GM19452 (cell line): ENCODE results near the gene TTLL1.

Experiments used
- ATAC-seq: cut with Tn5 transposase; IDR thresholded peaks from one replicate; pipeline ENCODE4 v1.9.1; 2021; ENCODE audit not compliant: unreplicated experiment

The TTLL1 gene

DNA sequence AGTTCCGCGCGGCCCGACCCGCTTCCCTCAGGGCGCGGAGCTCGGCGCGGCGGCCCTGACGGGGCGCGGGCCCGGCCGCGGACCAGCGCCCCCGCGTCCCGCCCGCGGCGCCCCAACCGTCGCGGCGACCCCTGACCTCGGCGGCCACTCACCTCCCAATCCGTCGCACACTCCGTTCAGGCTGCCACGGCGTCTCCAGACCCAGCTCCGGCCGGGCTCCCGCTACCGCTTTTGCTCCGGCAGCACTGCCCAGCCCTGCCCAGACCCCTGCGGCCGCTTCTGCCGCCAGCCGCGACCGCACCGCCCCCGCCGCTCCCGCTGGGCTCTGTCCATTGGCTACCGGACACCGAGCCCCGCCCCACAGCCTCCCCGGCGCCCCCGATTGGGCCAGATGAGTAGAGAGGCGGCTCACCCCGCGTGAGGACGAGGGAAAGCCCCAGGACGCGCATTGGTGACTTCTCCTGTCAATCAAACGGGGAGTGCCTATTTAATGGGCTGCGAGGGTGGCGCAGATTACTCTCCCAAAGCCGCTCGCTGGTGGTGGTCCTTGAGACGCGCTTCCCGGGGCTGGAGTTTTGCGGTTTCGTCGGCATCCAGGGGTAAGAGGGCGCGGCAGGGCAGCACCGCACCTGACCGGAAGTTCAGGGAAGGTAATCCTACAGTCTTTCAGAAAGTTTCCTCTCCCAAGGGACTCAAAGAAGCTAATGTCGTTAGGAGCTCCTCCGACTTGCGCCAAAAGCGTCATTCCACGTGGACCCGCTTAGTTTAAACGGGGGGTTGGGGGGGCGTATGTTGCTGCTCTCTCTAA, 74.1 kb downstream of the TTLL1 start, which contains the start of gene PACSIN2:
TSS of gene PACSIN2 (minus strand) at position 281 of the 808 bp plus-strand sequence. CDS start 103,069 bp downstream, outside the sequence.
- peak; percentile 90 for ATAC-seq

- ATAC-seq: peak; percentile 15
Measured at GRCh38 chr22:43014316-43014868, 74.8 kb downstream of the TTLL1 start.

GRCh38 chr22:43013355-43014315, 75.6 kb downstream of the TTLL1 start:
- ATAC-seq: no peak

GRCh38 chr22:43012390-43012789, 76.8 kb downstream of the TTLL1 start:
- no peak for ATAC-seq

GRCh38 chr22:43011079-43011478, 78.1 kb downstream of the TTLL1 start:
- no peak for ATAC-seq

DNA sequence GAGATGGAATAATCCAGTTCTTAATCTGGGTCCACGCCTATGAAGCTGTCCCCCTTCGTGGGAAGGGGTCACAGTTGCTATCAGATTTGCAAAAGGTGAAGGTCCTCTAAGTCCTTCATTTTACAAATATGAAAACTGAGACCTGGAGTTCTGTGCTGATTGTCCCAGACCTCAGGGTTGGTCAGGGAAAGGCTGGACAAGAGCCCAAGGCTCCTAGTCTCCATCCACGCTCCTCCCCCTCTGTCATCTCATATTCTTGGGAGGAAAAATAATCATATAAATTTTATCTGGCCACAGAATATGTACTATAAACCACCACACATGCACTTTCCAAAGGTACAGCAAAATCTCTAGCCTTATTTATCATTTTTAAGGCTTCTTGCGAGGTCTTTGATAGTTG, 79.7 kb downstream of the TTLL1 start:
- ATAC-seq: no peak

DNA sequence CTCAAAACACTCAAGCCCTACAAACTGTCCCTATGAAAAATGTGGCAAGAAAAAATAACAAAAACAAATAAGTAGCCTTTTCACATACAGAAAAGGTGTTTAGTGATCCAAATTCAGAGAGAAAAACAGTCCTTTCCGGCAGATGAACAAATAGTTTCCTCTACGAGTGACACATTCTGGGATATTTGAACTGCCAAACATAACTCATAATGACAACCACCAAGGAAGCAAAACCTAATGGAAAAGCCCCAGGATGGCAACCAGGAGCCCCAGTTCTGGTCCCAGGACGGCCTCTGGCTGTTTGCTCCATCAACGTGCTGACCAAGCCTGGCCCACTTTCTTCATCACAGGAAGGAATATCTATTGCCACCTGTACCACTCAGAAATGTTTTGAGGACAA, 80.3 kb downstream of the TTLL1 start:
- no peak for ATAC-seq

DNA sequence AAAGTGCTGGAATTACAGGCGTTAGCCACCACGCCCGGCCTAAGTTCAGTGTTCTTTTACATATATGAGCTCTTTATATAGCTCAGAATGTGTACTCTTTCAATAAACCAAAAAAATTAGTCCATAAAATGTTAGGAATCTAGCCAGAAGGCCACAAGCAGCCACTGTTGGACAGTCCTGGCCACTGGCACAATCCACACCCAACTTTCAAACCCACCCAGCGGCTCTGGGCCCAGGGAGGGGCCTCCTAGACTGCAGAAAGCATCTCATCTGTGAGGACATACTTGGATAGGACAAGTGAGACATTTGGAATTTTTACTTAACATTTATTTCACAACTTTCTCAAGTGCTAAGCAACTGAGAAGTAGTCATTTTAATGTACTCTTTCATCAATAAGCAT, 80.7 kb downstream of the TTLL1 start:
- no peak for ATAC-seq

DNA sequence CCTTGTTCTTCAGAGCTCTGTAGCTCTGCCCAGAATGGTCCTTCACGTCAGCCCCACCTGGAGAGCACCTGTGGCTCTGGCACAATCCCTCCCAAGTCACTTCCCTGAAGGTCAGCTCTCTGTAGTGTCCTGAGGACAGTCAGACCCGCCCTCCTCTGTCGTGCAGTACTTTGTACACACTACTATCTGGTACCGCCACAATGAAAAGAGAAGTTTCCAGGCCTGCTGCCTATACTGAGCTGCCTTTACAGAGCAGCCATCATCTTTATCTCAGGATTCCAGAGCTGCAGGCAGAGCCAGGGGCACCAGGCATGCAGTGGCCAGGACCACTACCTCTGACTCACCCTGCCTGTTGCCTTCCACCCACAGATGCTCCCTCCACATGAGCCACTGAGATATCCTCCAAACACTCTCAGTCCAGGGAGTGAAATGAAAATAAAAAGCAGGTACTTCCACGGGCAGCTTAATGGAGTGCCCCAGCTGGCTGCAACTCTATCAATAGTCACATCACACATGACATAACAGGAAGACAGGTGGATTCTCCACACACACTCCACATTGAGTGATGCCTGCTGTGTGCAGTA, 81.6 kb downstream of the TTLL1 start:
- ATAC-seq: no peak

DNA sequence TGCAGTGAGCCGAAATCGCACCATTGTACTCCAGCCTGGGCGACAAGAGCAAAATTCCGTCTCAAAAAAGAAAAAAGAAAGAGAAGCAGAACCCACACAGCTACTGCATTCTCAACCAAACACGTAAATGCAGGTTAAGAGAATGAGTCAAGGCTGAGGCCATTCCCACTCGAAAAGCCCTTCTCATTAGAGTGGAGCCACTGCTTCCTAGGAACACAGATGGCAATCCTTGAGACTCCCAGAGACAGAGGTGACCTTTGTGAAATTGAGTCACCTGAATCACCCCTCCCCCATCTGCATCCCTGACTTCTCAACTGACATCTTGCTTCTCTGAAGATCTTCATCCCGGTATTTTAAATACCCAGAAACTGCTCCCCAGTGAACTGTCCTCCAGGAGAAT, 82.4 kb downstream of the TTLL1 start:
- no peak for ATAC-seq

DNA sequence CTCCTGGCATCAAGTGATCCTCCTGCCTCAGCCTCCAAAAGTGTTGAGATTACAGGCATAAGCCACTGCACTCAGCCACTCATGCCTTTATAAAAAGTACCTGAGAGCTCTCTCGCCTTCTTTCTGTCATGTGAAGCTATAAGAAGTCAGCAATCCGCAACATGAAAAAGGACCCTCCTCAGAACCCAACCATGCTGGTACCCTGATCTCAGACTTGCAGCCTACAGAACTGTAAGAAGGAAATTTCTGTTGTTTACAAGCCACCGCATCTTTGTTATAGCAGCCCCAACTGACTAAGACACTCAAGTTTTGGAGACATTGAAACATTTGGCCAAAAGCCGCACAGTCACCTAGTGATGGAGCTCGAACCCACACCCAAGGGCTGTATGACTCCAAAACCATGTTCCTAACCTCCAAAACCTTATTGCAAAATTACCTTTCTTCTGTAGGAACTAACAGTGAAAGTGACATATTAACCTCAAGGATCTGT, 83.1 kb downstream of the TTLL1 start:
- no peak for ATAC-seq

- no peak for ATAC-seq
Measured at GRCh38 chr22:43005106-43005505, 84.1 kb downstream of the TTLL1 start.

GRCh38 chr22:43004362-43005035, 84.7 kb downstream of the TTLL1 start:
- ATAC-seq: no peak

DNA sequence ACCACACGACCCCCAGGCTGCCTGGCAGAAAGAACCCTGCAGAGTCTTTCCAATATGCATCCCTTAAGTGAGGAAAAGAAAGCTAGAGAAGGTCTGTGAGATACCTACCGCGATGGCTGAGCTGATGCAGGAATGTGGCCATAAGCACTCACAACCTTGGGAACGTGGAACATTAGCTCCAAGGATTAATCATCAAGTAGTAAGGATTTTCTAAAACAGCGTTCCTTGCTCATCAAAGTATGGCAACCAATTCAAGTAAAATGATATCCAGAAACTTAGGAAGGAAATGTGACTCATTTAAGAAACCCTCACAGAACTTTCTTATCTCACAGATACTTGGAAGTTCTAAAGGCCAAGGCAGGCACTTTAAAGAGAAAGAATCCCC, 87.0 kb downstream of the TTLL1 start:
- no peak for ATAC-seq

DNA sequence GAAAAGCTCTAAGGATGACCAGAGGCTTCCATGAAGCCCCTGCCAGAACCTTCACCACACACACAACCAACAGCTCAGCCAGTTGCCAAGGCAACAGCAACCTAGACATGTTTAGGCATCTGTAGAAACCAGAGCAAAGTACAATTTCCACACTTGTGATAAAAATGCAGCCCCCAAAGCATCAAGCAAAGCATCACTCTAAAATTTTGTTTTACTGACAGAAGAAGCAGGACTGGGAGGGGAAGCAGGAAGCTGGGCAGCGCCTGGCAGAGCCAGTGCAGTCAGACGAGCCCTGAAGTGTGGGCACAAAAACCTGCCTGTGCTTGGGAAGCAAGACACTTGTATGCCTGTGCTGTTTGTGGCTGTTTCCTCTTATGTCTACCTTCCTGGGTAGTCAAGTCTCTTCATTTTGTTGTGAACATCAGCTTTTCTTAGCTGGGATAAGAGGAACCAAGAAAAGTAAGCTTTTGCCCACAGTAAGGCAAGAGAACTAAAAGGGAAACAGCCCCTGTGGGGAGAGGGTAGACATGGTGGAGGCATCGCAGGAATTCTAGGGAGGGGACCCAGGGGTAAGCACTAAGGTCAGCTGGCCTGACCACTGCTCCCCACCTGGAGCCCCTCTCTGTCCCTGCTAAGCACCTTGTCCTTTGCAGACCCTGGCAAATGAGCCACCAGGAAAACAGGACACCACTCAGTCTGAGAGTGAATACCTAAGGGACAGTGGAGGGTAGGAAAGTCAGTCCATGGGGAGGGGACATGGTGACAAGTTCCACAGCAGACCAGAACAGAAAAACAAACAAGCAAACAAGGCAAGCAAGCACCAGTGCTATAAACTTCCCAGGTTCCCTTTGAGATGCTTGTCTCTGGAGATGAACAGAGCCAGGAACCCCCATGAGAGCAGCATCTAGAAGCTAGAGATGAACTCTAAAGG, 87.7 kb downstream of the TTLL1 start:
- no peak for ATAC-seq

GRCh38 chr22:43000441-43001175, 88.6 kb downstream of the TTLL1 start:
- ATAC-seq: no peak

DNA sequence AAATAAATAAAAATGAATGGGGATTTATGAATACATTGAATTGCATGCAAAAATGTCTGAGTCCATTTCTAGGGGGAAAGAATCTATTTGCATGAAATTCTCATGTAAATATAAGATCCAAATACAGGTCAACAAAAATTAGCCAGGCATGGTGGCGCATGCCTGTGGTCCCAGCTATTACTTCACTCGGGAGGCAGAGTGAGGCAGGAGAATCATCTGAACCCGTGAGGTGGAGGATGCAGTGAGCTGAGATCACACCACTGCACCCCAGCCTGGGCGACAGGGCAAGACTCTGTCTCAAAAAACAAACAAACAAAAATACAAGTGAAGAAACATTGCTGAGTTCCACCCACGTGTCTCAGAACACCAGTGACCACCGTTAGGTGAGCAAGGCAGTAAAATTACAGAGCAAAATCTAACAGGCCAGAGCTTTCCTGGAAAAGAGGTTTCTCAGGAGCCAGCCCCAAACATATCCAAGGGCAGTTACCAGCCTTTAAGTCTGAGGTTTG, 91.6 kb downstream of the TTLL1 start:
- no peak for ATAC-seq

GRCh38 chr22:42996646-42997365, 92.4 kb downstream of the TTLL1 start:
- ATAC-seq: no peak
